GM18861 (cell line): Measurements from ENCODE around the gene OS9.

ENCODE experiments used
- ATAC-seq: cut with Tn5 transposase; IDR thresholded peaks from one replicate; pipeline ENCODE4 v1.9.1; 2021; ENCODE audit not compliant: unreplicated experiment

The OS9 gene

DNA sequence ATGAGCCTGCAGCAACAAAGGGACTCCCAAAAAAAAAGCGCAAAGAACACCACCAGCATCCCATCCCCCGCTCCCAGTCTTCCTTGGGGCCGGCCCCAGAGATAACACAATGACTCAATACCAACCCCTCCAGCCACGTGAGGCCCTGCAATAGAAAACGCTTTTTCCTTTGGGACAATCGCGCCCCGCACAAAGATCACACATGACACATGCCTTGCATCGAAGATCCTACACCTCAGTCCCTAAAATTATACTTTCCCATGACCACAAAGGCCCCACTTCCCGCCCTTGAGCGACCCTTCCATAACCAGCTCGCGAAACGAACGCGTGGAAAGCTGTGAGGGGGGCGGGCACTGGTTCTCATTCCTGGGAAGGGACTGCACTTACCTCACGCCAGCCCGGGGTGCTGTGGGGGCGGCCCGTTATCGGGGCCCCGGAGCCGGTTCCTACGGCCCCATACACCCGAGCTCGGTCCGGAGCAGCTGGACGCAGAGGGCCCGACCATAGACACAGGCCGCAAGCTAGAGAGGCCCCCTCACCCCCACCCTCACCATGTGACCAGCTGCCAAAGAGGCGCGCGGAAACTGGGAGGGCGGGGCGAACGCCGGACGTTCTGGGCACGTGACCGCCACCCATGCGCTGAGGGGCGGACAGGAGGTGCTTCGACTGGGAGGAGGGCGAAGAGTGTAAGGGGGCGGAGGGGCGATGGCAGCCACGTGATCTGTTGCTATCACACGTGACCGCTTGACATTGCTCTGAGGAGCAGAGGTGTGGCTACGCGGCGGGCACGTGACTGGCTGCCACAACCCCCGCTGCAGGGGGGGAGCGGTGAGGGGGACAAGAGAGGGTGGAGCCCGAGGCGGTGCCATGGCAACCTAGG, 58.1 kb downstream of the OS9 start, which contains the start of gene CDK4:
CDK4 (minus strand) TSS at position 523 of the 880 bp plus-strand sequence. CDS start 593 bp downstream, outside the sequence.
- ATAC-seq: peak; percentile 62

DNA sequence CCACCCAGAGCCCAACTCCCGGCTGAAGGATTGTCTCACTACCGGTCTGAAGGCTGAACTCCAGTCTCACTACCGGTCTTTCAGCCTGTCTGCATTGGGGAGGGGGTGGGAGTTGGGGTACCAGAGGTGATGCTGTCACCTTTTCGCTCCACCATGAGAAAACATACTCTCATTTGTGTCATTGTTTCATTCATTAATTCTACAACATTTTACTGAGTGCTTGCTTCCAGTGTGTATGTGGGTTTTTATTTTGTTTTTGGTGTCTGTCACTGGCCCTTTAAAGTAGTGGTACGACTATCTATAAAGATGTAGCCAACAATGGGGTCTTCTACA, 58.7 kb downstream of the OS9 start:
- ATAC-seq: no peak

DNA sequence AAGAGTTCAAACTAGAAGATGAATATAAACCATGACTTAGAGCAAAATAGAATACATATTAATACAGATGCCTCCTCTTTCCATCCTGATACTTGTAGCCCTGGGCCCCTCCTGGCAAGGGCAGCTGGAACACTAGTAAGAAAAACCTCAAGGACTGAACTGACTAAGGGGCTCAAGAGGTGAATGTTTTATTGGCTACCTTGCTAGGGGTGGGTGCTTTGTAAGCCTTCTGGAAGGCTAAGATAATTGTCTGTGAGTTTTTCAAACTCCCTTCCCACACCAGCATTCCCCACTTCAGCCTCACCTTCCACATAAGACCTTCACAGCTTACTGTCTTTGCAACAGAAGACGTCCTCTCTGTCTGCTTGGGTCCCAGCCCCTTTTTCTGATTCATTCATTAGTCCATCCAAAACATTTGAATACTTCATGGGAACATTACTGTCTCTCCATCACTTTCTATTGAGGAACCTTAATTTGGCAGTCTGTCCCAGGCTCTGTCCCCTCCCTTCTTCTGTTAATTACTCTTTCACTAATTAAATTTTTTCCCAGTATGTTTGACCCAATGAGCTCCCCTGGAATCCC, 59.9 kb downstream of the OS9 start:
- no peak for ATAC-seq

DNA sequence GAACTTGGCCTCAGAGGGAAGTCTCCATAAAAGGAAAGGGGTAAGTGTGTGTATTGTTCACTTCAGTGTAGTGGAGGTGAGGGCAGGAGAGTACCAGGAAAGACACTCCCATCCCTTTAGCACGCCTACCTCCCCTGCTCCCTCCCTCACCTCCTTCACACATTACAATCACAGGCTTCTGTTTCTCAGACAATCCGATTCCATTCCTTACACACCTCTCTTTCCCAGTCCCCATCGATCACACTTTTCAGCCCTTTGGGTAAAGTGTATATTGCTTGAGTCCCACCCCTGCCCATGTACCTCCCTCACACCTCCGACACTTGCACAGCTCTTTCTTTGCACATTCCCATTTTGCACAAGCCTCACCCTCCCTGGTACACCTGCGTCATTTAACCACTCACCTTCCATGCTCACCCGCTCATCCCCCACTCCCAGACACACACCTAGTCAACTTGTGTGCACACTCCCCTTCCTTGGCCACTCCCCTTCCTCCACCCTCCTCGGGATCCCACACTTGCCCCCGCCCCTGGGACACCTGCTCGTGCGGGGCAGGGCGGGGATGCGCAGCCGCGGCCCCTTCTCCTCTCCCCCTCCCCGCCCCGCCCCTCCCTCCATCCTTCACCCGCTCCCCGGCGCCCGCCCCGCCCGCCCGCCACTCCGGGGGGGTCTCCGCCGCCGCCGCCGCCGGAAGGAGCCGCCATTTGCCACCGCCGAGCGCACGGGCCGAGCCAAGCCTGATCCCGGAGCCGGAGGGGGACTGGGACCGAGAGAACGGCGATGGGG, 60.7 kb downstream of the OS9 start, which contains the start of gene MARCHF9:
MARCHF9 (plus strand) TSS at position 693 of the 783 bp plus-strand sequence. CDS start 426 bp downstream, outside the sequence.
- ATAC-seq: peak; percentile 24

DNA sequence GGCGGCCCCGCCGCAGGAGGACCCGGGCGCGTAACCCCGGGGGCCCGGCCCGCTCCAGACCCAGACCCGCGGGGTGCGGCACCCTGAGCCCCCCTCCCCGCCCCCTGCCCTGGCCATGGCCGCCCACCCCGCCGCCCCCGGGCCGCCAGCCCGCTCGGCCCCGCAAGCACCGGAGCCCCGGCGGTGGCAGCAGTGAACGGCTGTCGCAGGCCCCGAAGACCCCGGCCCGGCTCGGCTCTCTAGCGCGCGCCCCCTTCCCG, 61.2 kb downstream of the OS9 start:
- no peak for ATAC-seq

DNA sequence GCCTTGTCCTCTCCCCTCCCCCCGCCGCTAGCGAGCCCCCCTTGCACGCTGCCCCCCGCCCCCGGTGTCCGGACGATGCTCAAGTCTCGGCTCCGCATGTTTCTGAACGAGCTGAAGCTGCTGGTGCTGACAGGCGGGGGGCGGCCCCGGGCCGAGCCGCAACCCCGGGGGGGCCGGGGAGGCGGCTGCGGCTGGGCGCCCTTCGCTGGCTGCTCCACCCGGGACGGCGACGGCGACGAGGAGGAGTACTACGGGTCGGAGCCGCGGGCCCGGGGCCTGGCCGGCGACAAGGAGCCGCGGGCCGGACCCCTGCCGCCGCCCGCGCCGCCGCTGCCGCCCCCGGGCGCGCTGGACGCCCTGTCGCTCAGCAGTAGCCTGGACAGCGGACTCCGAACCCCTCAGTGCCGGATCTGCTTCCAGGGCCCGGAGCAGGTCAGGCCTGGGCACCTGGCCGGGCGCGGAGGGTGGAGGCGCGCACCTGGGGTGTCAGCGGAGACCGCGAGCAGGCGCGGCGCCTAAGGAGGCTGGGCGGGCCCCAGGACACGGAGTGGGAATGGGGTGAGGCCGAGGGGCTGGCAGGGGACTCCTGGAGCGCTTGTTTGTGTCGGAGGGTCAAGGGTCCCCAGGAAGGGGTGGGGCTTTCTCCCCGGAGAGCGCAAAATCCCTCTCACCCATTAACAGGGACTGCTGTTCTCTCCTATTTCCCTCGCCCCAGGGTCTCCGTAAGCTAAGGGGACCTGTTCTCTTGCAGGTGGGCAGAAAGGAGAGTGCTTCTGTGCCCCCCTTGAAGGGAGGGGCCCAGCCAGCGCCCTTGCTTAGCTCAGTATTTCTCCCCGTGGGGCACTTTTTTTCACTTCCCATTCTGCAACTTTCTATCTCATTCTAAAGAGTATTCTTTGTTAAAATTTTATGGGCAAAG, 61.8 kb downstream of the OS9 start:
- no peak for ATAC-seq

DNA sequence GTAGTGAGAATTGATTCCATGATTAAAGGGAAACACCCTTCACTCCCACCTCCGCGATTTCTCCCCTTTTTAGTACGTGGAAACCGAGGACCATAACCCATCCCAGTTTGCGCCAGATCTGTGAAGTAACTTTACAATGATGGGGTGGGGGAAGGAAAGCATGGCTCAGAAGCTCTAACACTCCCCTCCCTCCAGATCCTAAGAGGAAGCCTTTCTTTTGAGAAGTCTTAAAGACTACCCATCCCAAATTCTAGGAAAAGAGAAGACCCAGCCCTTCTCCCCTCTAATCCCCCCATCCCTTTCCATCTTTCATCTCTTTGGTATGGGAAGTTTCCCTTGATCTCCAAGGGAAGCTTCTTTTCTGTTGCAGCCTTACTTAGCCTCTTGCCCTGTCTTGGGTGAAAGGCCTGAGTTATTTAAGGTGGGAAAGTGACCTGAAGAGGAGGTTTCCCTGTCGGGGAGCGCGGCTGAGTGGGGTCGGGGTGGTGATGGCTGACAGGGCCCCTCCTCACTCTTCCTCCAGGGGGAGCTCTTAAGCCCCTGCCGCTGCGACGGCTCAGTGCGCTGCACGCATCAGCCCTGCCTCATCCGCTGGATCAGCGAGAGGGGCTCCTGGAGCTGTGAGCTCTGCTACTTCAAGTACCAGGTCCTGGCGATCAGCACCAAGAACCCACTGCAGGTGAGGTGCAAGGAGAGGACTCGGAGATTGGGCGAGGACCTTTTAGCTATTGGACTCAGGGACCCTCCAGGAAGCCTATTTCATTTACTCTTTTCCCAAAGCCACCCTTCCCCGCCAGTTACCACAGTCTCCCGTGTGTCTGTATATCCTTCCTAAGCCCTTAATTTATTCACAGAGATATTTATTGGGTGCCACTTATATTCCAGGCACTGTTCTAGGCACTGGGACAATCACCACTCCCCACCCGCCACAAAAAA, 62.7 kb downstream of the OS9 start:
- no peak for ATAC-seq

DNA sequence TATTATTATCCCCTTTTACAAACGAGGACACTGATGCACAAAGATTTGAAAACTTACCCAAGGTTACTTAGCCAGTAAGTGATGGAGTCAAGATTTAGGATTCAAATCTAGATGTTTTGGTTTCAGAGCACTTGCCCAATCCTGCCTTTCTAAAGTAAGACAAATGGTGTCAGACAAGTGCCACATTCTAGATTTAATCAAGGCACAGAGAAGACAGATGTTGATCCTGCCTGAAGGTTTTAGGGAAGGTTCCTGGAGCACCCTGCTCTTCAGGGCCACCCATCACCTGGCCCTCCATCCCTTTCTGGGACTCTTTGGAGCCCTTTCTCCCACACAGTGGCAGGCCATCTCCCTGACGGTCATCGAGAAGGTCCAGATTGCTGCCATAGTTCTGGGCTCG, 63.8 kb downstream of the OS9 start:
- ATAC-seq: no peak

DNA sequence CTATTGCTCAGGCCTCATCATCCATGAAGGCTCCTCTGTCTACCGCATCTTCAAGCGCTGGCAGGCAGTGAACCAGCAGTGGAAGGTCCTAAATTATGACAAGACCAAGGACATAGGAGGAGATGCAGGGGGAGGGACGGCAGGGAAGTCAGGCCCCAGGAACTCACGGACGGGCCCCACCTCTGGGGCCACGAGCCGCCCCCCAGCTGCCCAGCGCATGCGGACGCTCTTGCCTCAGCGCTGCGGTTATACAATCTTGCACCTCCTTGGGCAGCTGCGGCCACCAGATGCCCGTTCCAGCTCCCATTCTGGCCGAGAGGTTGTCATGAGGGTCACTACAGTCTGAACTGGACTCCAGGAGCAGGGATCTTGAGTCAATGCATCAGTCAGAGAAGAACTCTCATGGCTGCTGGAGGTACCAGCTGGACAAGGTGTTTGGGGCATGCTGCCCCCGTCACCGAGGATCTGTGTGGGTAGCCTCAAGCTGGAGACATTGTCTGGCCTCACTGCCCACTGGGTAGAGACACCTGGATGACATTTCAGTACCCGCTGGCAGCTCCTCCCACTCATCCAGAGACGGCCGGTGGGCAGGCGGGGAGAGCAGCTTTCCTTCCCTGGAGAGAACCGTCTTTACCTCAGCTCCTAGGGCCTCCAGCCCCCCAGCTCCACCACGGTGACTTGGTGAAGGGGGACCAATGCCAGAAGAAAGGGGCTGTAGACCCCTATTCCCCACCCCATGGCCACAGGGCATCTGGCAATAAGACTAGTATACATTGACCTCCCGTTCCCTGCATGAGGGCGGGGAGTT, 64.8 kb downstream of the OS9 start:
- ATAC-seq: no peak

DNA sequence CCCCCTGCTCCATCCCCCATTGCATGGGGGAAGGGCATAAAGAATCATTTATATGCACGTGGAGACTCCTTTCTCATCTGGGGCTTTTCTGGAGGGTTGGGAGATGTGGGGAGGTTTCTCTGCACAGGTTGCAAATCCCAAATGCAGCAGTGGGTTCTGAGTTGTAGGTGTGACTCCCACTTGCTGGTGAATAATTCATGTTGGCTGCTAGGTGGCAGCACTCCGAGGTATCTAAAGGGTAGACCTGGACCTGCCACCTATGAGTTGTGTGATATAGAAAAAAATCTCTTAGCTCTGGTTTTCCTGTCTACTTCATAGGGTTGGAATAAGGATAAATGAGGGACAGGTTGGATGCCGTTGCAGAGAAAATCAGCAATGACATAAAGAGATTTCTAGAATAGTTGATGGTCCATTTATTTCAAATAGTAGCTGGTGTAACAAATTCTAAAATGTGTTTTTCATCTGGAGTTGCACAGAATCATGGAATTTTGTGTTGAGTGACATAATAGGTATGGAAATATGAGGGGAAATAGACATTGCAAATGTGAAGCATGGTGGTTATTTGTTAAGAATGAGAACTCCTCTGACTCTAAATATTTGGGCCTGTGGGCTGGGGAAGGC, 65.5 kb downstream of the OS9 start:
- ATAC-seq: no peak

DNA sequence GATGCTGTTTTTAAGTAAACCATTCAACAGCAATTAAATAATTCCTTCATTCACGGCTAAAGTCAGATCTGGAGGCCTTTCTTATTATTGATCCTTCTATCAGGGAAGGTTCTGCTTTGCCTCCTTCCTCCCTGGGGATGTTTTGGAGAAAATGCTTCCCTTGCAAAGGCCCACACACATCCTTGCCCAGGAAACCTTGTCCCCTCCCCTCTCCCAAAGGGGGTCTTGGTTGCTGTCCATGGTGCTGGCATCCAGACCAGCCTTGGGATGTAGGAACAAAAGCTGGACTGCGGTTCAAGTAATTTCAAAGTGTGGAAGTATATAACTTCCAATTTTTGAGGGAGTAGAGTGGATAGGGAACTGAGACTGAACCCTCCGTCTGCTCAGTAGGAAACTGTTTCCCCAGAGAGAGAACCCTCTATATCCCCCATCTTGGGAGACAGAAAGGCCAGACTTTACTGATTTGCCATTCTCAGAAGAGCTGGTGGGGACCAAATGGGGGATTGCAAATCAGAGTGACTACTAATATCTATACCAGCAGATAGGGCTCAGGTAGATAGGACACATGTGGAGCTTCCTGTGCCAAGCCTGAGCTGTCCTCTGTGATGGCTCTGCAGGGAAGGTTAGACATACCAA, 66.5 kb downstream of the OS9 start:
- ATAC-seq: no peak

DNA sequence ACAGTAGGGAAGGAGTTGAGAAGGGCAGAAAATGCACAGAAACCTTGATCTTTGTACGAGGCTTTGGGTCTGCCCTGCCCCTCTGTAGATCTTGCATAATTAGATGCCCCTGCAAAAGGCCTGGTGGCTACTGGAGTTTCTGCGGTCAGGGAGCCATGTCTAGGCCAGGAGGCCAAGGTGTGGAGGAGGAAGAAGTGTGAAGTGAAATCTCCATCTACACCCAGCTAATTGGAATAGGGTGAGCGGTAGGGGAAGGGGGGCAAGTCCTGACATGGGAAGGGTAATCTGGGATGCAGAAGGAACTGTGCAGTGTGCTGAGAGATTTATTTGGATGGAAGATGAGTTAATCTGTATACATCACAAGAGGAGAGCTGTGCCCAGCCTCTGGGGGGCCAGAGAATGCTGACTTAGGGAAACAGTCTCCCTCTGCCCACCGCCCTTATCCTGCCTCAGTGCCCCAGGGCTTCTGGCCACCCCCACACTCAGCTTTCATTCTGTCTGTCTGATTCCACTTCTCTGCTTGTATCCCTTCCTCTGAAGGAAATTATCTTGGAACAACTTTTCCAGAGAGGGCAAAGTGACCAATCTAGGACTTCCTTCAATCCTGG, 67.6 kb downstream of the OS9 start:
- ATAC-seq: no peak

DNA sequence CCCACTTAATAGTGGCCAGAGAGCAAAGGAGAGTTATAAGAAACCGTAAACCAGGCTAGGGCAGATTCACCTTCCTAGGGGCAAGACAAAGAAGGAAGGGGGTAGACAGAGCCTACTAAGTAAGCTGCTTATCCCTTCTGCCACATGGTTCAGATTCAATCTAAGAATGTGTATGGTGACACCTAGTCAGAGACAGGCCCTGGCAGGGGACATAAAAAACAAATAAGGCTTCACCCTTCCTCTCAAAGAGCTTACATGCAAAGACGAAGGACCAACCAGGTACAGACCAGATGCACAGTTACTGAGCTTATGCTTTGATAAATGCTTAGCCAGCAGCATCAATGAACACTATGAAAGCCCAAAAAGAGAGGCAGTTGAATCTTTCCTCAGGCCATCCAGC, 68.5 kb downstream of the OS9 start:
- no peak for ATAC-seq

DNA sequence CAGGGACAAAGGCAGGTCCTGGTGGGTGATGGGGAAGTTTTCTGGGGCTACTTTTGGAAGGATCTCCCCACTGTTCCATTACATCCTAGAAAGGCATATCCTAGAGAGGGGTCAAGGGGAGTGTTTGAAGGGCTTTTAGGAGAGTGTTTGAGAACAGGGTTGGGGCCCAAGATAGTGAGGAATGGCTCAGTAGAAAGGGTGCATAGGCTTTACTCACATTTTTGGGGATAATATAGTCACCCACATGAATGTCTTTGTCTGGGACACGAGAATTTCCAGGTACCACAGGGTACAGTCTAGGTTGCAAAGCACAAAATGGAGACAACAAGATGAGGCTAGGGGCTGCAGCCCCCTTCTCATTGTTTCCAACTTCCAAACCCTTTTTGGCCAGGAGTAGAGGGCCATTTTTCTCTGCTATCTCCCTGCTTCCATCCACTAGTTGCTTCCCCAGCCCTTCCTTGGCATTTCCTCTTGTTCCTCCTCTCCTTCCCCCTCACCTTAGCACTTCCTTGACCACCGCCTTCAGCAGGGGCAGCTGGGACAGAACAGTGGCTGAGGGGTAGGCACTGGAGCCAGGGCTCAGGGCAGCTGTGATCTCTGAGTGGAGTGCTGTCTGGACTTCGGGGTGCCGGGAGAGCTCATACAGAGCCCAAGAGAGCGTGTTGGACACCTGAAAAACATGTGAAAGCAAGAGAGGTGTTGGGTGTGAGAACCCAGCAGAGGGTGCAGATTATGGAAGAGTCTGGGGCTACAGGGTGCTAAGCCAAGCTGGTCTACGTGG, 70.1 kb downstream of the OS9 start:
- no peak for ATAC-seq

DNA sequence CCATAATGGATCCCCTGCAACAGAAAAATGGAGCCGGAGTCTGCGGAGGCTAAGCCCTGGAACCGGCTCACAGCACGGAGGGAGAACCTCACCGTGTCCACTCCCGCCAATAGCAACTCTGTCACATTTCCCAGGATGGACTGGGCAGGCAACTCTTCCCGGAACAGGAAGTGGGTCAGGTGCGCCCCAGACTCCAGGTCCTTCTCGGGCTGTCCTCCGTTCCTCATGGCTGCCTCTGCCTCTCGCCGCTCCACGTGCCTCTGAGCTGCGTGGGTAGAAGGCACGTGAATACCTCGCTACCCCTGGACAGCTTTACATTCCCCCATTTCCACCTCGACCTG, 70.7 kb downstream of the OS9 start:
- no peak for ATAC-seq

DNA sequence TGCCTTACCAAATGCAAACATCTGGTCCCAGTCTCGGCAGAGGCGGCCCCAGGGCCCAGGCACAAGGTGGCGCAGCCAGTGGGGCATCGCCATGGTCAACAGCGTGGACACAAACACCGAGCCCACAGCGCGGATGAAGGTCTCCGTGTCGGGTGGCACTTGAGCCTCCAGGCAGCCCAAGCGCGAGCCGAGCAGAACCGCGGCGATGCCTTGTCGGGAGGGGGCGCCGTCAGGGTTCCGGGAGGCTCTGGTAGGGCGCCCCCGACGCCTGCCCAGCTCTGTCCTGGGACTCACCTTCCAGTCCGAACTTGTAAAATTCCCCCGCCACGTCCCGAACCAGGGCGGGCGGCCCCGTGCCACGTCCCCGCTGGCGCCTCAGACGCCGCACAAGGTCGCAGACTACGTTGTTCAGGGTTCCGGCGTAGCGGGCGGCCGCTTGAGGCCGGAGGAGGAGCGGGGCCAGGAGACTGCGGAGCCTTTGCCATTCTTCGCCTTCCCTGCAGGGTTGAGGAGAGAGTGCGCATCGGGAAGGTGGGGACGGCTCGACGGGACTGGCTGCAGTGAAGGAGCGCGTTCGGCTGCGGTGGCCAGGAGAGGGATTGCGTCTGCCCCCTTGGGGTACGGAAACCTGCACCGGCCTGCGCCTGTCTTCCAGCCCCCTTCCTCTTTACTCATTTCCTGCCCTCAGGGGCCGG, 71.2 kb downstream of the OS9 start:
- ATAC-seq: no peak
